ENCODE measurements around the gene ARSG. TPM values are rescaled to one million over a fixed set of nuclear protein-coding genes. Genes with fewer than 3 reads are reported as not detected.

The ARSG gene
- total RNA-seq, 2 donors from 2014 or later = 5.4 to 16.9 TPM

GRCh38 chr17:68431045-68431608, 139.8 kb downstream of the ARSG start:
- H3K36me3 ChIP-seq = peaks cover 91% of the 10 kb centered on the region
- no peak for TF ChIP-seq CTCF (IDR thresholded peaks at IDR 0.05)

GRCh38 chr17:68431661-68432071, 140.4 kb downstream of the ARSG start:
- ATAC-seq (ENCODE audit: insufficient number of reproducible peaks, low FRiP score, low read depth) = no peak
- H3K36me3 ChIP-seq = peaks cover 86% of the 10 kb centered on the region
- no peaks in the 10 kb centered on the region for H3K4me1 ChIP-seq (ENCODE audit: control insufficient read depth in 1 of 2, low read depth in 2 of 2)
- TF ChIP-seq CTCF (IDR thresholded peaks at IDR 0.05) = no peak
- no peak for DNase-seq (ENCODE audit: low spot score)
- H3K27ac ChIP-seq = no peak overlapping the region
- H3K27me3 ChIP-seq (replicated peaks; ENCODE audit: insufficient read depth) = no peaks in the 10 kb centered on the region
- no peak overlapping the region for H3K4me3 ChIP-seq
- no peaks in the 10 kb centered on the region for H3K9me3 ChIP-seq

More at GRCh38 chr17:68431045-68431608, 139.8 kb downstream of the ARSG start:
- DNase-seq (ENCODE audit: low spot score) = no peak
- Histone ChIP-seq H3K27me3 (replicated peaks; ENCODE audit: insufficient read depth) (no peaks in the 10 kb centered on the region), H3K4me3 (no peak overlapping the region), H3K27ac (no peak overlapping the region), H3K9me3 (no peaks in the 10 kb centered on the region), H3K4me1 (ENCODE audit: control insufficient read depth in 1 of 2, low read depth in 2 of 2) (no peaks in the 10 kb centered on the region)
- ATAC-seq (ENCODE audit: insufficient number of reproducible peaks, low FRiP score, low read depth) = no peak

GRCh38 chr17:68432086-68432864, 141.0 kb downstream of the ARSG start:
- Histone ChIP-seq H3K4me1 (ENCODE audit: control insufficient read depth in 1 of 2, low read depth in 2 of 2) (no peaks in the 10 kb centered on the region), H3K9me3 (no peaks in the 10 kb centered on the region), H3K4me3 (no peak overlapping the region), H3K27ac (no peak overlapping the region), H3K27me3 (replicated peaks; ENCODE audit: insufficient read depth) (no peaks in the 10 kb centered on the region), H3K36me3 (peaks cover 80% of the 10 kb centered on the region)
- no peak for TF ChIP-seq CTCF (IDR thresholded peaks at IDR 0.05)
- ATAC-seq (ENCODE audit: insufficient number of reproducible peaks, low FRiP score, low read depth) (no peak), DNase-seq (ENCODE audit: low spot score) (no peak)

GRCh38 chr17:68433211-68433610, 141.9 kb downstream of the ARSG start:
- no peak for ATAC-seq (ENCODE audit: insufficient number of reproducible peaks, low FRiP score, low read depth)
- H3K27me3 ChIP-seq (replicated peaks; ENCODE audit: insufficient read depth) = no peaks in the 10 kb centered on the region
- no peak overlapping the region for H3K27ac ChIP-seq
- TF ChIP-seq CTCF (IDR thresholded peaks at IDR 0.05) = no peak
- no peak for DNase-seq (ENCODE audit: low spot score)
- no peaks in the 10 kb centered on the region for H3K4me1 ChIP-seq (ENCODE audit: control insufficient read depth in 1 of 2, low read depth in 2 of 2)
- H3K36me3 ChIP-seq = peaks cover 71% of the 10 kb centered on the region
- H3K4me3 ChIP-seq = no peak overlapping the region
- H3K9me3 ChIP-seq = no peaks in the 10 kb centered on the region

GRCh38 chr17:68433911-68434508, 142.7 kb downstream of the ARSG start:
- H3K36me3 ChIP-seq = peaks cover 64% of the 10 kb centered on the region
- no peaks in the 10 kb centered on the region for H3K27me3 ChIP-seq (replicated peaks; ENCODE audit: insufficient read depth)

More at GRCh38 chr17:68433911-68434508, 142.7 kb downstream of the ARSG start:
- no peak overlapping the region for H3K27ac ChIP-seq
- TF ChIP-seq CTCF (IDR thresholded peaks at IDR 0.05) = no peak
- H3K9me3 ChIP-seq = no peaks in the 10 kb centered on the region
- no peak for ATAC-seq (ENCODE audit: insufficient number of reproducible peaks, low FRiP score, low read depth)
- H3K4me1 ChIP-seq (ENCODE audit: control insufficient read depth in 1 of 2, low read depth in 2 of 2) = no peaks in the 10 kb centered on the region
- H3K4me3 ChIP-seq = no peak overlapping the region
- no peak for DNase-seq (ENCODE audit: low spot score)

All from thoracic aorta (tissue), 2 donors.